Right atrium auricular region (tissue), 2 donors: ENCODE measurements around the gene GFAP. TPM values are rescaled to one million over a fixed set of nuclear protein-coding genes. Genes with fewer than 3 reads are reported as not detected.

Experiments
- DNase-seq: peaks from one replicate; pipeline ENCODE4 v3.0.0-alpha.2; 2019; ENCODE audit warnings: low spot score
- H3K27ac ChIP-seq, 2 donors: fragments of 200-600 bp; sonication (generic); 1 replicate in 1 of 2; 2 replicates in 1 of 2; pipeline ENCODE4 v1.5.1; 2016 to 2019
- H3K27me3 ChIP-seq, 2 donors: fragments of 200-600 bp; sonication (generic); one replicate each; pipeline versions ENCODE4 v1.5.1 to v1.6.0; 2017 to 2019
- H3K36me3 ChIP-seq: fragments of 200-600 bp; sonication (generic); one replicate; pipeline ENCODE4 v1.5.1; 2016
- H3K4me1 ChIP-seq, 2 donors: fragments of 200-600 bp; sonication (generic); one replicate each; pipeline versions ENCODE4 v1.5.1 to v1.6.0; 2017 to 2019
- H3K4me3 ChIP-seq, 2 donors: fragments of 200-600 bp; sonication (generic); 1 replicate in 1 of 2; 2 replicates in 1 of 2; pipeline ENCODE4 v1.5.1; 2017 to 2019; ENCODE audit warnings: mild to moderate bottlenecking in 1 of 2, moderate library complexity in 1 of 2
- H3K9me3 ChIP-seq, 2 donors: fragments of 200-600 bp; sonication (generic); one replicate each; pipeline ENCODE4 v1.5.1; 2019
- total RNA-seq, 2 donors: library from RNA; depleted of rRNA; stranded (reverse); fragments of >200 nt; gene quantifications; one replicate each; pipeline ENCODE4 v1.1.0, GENCODE V29; 2016
- TF ChIP-seq, protein P1 (sequence below), 2 donors: fragments of 200-600 bp; sonication (generic); IDR thresholded peaks; one replicate each; pipeline ENCODE4 v1.5.1; 2019; ENCODE audit warnings: antibody characterized with exemption in 2 of 2

The GFAP gene
- total RNA-seq, 2 donors from 2014 or later = 4.6 to 5.3 TPM

DNA sequence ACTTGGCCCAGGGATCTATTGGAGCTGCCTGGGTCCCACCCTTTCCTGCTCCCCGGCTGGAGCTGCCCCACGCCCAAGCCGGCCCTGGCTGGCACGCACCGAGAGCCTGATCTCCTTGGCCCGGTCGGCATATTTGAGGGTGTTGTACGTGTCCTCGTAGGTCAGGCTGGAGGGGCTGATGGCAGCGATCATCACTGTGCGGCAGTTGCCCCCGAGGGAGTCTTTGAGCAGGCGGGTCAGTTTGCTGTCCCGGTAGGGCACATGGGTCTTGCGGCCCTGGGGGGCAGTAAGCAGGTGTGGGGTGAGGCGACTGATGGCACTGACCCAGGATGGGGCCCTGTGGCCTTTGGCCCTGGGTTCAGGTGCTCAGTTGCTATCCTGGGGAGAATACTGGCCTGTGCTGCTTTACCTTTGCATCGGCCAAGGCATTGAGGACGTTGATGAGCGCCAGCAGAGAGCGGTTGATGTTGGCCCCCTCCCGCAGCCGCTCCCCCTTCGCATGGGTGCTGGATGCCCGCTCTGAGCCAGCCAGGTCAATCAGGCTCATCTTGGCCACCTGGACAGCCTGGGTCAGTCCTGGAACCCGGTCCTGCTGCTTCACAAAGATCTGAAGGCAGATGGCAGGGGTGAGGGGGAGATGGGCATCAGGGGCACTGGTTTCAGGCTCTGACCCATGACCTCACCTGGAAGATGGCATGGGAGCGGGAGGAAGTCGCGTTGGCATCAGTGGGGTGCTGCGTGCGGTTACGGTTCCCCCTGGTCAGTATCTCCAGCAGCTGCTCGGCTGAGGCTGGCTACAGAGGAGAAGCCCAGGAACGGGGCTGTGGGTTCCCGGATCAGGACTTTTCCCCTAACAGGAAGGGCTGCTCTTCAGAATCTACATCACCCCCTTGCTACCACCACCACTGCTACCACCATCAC lies 18.8 kb upstream of the GFAP start:
- no peaks in the 10 kb centered on the region for H3K27me3 ChIP-seq
- TF ChIP-seq, protein P1, sequence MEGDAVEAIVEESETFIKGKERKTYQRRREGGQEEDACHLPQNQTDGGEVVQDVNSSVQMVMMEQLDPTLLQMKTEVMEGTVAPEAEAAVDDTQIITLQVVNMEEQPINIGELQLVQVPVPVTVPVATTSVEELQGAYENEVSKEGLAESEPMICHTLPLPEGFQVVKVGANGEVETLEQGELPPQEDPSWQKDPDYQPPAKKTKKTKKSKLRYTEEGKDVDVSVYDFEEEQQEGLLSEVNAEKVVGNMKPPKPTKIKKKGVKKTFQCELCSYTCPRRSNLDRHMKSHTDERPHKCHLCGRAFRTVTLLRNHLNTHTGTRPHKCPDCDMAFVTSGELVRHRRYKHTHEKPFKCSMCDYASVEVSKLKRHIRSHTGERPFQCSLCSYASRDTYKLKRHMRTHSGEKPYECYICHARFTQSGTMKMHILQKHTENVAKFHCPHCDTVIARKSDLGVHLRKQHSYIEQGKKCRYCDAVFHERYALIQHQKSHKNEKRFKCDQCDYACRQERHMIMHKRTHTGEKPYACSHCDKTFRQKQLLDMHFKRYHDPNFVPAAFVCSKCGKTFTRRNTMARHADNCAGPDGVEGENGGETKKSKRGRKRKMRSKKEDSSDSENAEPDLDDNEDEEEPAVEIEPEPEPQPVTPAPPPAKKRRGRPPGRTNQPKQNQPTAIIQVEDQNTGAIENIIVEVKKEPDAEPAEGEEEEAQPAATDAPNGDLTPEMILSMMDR (IDR thresholded peaks at IDR 0.05) = no peak
- H3K4me1 ChIP-seq = peaks cover 0 to 10% of the 10 kb centered on the region in 2 donors
- no peak overlapping the region for H3K27ac ChIP-seq
- no peaks in the 10 kb centered on the region for H3K9me3 ChIP-seq
- DNase-seq = no peak
- no peaks in the 10 kb centered on the region for H3K36me3 ChIP-seq
- no peak overlapping the region for H3K4me3 ChIP-seq

DNA sequence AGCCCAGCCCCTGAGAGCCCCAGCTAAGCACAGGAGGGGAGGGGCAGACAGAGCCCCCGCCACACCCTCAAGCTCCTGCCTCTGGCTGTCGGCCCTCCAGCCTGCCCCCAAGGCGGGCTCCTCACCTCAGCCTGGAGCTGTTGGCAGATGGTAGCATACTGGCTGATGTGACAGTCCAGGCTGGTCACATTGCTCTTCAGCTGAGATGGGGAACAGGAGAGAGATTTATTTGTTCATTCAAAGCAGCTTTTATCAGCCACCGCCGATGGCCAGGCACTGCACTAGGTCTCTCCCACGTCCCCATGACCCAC lies 17.4 kb upstream of the GFAP start:
- Histone ChIP-seq H3K9me3 (no peaks in the 10 kb centered on the region), H3K36me3 (no peaks in the 10 kb centered on the region), H3K4me3 (no peak overlapping the region), H3K4me1 (peaks cover 0 to 10% of the 10 kb centered on the region in 2 donors), H3K27me3 (no peaks in the 10 kb centered on the region), H3K27ac (no peak overlapping the region)
- TF ChIP-seq, protein P1 (IDR thresholded peaks at IDR 0.05) = no peak
- DNase-seq = no peak

DNA sequence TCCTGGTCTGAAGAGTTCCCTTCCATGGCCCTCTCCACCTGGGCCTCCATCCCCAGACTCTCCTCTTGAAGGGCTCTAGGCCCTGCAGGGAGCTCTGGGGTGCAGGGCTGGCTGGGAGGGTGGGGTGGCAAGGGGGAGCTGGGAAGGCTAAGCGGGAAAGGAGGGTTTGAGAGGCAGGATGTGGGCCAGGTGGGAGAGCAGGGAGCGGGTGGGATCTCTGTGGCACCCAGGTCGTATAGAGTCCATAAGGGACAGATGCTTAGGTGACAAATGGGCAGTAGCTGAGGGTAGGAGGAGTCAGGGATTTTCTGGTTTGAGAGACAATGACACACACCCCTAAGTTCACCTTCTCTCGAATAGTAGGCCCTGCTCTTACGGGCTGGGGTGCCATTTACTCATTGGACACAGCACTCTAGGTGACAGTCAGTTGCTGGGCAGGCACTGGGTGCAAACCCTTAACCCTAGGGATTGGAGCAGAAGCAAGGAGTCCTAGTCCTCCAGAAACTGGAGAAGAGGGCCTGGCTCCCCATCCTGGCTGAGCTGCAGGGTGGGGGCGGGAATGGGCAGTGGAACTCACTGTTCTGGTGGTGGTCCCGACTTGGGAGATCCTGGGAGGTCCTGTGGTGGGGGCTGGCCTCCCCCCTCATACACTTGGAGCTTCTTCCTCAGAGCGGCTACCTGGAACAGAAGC lies 16.9 kb upstream of the GFAP start:
- Histone ChIP-seq H3K9me3 (no peaks in the 10 kb centered on the region), H3K36me3 (no peaks in the 10 kb centered on the region), H3K4me1 (peaks cover 0 to 10% of the 10 kb centered on the region in 2 donors), H3K27ac (no peak overlapping the region), H3K27me3 (no peaks in the 10 kb centered on the region), H3K4me3 (no peak overlapping the region)
- TF ChIP-seq, protein P1 (IDR thresholded peaks at IDR 0.05) = no peak
- no peak for DNase-seq

DNA sequence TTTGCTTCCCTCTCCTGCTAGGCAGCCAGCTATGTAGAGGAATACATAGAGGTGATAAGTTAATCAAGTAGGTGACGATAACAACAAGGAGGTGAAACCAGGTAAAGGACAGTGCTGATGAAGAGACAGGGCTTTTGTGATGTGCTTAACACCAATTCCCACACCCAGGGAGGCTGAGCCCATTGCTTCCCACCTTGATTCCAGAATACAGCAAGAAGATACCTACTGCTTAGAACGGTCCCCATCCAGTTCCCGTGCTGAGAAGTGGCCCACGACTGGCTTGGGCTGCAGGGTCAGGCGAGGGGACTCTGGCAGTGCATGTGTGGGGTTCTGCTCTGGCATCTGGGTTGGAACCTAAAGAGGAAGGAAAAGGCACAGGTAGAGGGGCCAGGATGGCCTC lies 16.1 kb upstream of the GFAP start:
- DNase-seq = no peak
- Histone ChIP-seq H3K36me3 (no peaks in the 10 kb centered on the region), H3K4me1 (peaks cover 0 to 10% of the 10 kb centered on the region in 2 donors), H3K4me3 (no peak overlapping the region), H3K9me3 (no peaks in the 10 kb centered on the region), H3K27ac (no peak overlapping the region), H3K27me3 (no peaks in the 10 kb centered on the region)
- TF ChIP-seq, protein P1 (IDR thresholded peaks at IDR 0.05) = no peak

DNA sequence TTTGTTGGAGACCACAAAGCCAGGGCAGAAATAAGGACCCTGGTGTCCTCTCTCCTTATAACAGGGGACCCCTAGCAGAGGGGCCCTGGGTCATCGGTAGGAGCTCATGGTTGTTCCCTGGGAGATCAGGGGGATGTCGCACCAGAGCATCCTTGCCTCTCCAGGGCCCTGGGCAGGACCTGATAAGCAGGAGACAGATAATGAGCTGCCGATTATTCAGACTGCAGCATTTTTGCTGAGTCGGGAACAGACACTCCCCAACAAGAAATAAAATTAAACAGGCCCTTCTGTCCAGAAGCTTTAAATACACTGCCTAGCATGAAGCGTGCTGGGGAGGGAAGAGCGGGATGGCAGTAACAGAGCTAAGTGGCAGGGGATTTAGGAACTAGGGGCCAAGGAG lies 15.4 kb upstream of the GFAP start:
- Histone ChIP-seq H3K36me3 (no peaks in the 10 kb centered on the region), H3K27me3 (no peaks in the 10 kb centered on the region), H3K9me3 (no peaks in the 10 kb centered on the region), H3K4me3 (no peak overlapping the region), H3K4me1 (peaks cover 0 to 10% of the 10 kb centered on the region in 2 donors), H3K27ac (no peak overlapping the region)
- no peak for DNase-seq
- TF ChIP-seq, protein P1 (IDR thresholded peaks at IDR 0.05) = no peak
